ENCODE results near the gene SCN2B.

SCN2B gene

DNA sequence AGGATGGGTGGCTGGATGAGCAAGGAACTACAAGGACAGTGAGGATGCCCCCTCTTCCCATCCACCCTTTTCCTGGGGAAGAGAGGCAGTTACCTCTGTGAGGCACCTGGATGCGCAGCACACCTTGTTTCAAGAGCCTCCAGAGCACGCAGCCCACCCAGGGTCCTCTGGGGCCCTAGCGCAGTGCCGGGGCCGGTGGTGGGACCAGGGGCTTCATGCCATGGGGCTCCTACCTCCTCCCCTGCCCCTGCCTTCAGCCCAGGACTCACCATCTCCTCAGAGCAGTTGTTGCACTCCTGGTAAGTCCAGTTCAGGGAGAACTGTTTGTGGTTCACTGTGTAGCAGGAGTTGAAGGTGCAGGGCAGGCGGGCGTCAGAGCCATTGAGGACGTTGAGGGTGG is 8.1 kb downstream of the SCN2B start:
- TF ChIP-seq SPI1 (IDR thresholded peaks at IDR 0.05; ENCODE audit: low read depth, low read length) = no peak
- TF ChIP-seq TAF1 (IDR thresholded peaks at IDR 0.05; ENCODE audit: low read depth, low read length) = no peak
- TF ChIP-seq PAX5 (IDR thresholded peaks at IDR 0.05; ENCODE audit: insufficient read depth, low read length, severe bottlenecking) = no peak
- no peak for TF ChIP-seq POU2F2 (IDR thresholded peaks at IDR 0.05; ENCODE audit: low read depth, low read length)
- TF ChIP-seq POLR2AphosphoS5 (IDR thresholded peaks at IDR 0.05; ENCODE audit: low read depth, low read length) = no peak
- DNase-seq (ENCODE audit: insufficient read length, low spot score) (no peak), FAIRE-seq (no peak)

DNA sequence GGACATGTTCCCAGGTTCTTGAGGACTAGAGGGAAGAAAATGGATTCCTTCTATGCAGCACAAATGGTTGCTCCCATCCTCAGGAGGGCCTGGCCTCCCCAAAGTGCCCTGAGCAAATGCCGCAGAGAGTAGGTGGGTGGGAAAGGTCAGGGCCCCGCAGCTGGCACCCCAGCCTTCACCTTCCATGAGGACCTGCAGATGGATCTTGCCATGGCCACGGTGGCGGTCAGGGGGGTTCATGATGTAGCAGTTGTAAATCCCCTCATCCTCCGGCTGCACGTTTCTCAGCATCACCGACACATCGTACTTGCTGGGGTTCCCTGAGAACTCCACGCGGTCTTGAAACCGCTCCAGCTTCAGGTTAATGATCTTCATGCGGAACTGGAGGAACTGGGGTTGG is 8.5 kb downstream of the SCN2B start:
- DNase-seq (ENCODE audit: insufficient read length, low spot score) (no peak), FAIRE-seq (no peak)
- TF ChIP-seq SPI1 (IDR thresholded peaks at IDR 0.05; ENCODE audit: low read depth, low read length) = no peak
- no peak for TF ChIP-seq POLR2A (IDR thresholded peaks at IDR 0.05; ENCODE audit: low read depth, low read length)

GRCh38 chr11:118167253-118167652 is 9.2 kb downstream of the SCN2B start:
- no peak for DNase-seq (ENCODE audit: insufficient read length, low spot score)
- TF ChIP-seq SPI1 (IDR thresholded peaks at IDR 0.05; ENCODE audit: low read depth, low read length) = no peak
- TF ChIP-seq PAX5 (IDR thresholded peaks at IDR 0.05; ENCODE audit: insufficient read depth, low read length, severe bottlenecking) = no peak
- TF ChIP-seq TAF1 (IDR thresholded peaks at IDR 0.05; ENCODE audit: low read depth, low read length) = no peak
- no peak for TF ChIP-seq POU2F2 (IDR thresholded peaks at IDR 0.05; ENCODE audit: low read depth, low read length)
- no peak for TF ChIP-seq POLR2AphosphoS5 (IDR thresholded peaks at IDR 0.05; ENCODE audit: low read depth, low read length)
- no peak for TF ChIP-seq POLR2A (IDR thresholded peaks at IDR 0.05; ENCODE audit: low read depth, low read length)
- FAIRE-seq = no peak

GRCh38 chr11:118166641-118167040 is 9.8 kb downstream of the SCN2B start:
- no peak for TF ChIP-seq SPI1 (IDR thresholded peaks at IDR 0.05; ENCODE audit: low read depth, low read length)
- no peak for TF ChIP-seq POU2F2 (IDR thresholded peaks at IDR 0.05; ENCODE audit: low read depth, low read length)
- TF ChIP-seq POLR2AphosphoS5 (IDR thresholded peaks at IDR 0.05; ENCODE audit: low read depth, low read length) = no peak
- no peak for TF ChIP-seq POLR2A (IDR thresholded peaks at IDR 0.05; ENCODE audit: low read depth, low read length)
- TF ChIP-seq TAF1 (IDR thresholded peaks at IDR 0.05; ENCODE audit: low read depth, low read length) = no peak
- no peak for TF ChIP-seq PAX5 (IDR thresholded peaks at IDR 0.05; ENCODE audit: insufficient read depth, low read length, severe bottlenecking)
- DNase-seq (ENCODE audit: insufficient read length, low spot score) (no peak), FAIRE-seq (no peak)

DNA sequence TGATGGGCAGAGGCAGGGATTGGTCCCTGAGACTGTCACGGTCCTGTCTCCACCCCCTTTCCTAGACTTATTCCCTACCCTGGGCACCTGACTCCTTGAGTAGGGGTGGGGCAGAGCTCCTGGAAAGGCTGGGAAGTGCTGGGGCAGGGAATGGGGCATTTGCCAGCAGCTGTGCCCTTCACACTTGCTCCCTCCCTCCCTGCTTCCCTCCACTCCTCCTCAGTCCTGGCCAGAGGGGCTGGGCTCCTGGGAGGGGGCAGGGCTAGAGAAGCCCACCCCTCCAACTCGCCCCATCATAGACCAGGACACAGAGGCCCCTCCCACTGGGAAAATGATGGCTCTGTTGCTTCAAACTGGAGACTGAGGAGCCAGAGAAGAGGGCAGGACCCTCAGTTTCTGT is 11.6 kb downstream of the SCN2B start:
- DNase-seq (ENCODE audit: insufficient read length, low spot score) (no peak), FAIRE-seq (no peak)
- TF ChIP-seq POLR2A (IDR thresholded peaks at IDR 0.05; ENCODE audit: low read depth, low read length) (no peak), PAX5 (IDR thresholded peaks at IDR 0.05; ENCODE audit: insufficient read depth, low read length, severe bottlenecking) (no peak), POU2F2 (IDR thresholded peaks at IDR 0.05; ENCODE audit: low read depth, low read length) (no peak), SPI1 (IDR thresholded peaks at IDR 0.05; ENCODE audit: low read depth, low read length) (no peak), POLR2AphosphoS5 (IDR thresholded peaks at IDR 0.05; ENCODE audit: low read depth, low read length) (no peak)

GRCh38 chr11:118163494-118163893 is 12.9 kb downstream of the SCN2B start:
- DNase-seq (ENCODE audit: insufficient read length, low spot score) = no peak
- TF ChIP-seq POLR2AphosphoS5 (IDR thresholded peaks at IDR 0.05; ENCODE audit: low read depth, low read length) (no peak), POU2F2 (IDR thresholded peaks at IDR 0.05; ENCODE audit: low read depth, low read length) (no peak), PAX5 (IDR thresholded peaks at IDR 0.05; ENCODE audit: insufficient read depth, low read length, severe bottlenecking) (no peak)
- FAIRE-seq = no peak

- FAIRE-seq (no peak), DNase-seq (ENCODE audit: insufficient read length, low spot score) (no peak)
- TF ChIP-seq PAX5 (IDR thresholded peaks at IDR 0.05; ENCODE audit: insufficient read depth, low read length, severe bottlenecking) = no peak
- no peak for TF ChIP-seq POU2F2 (IDR thresholded peaks at IDR 0.05; ENCODE audit: low read depth, low read length)
- TF ChIP-seq POLR2AphosphoS5 (IDR thresholded peaks at IDR 0.05; ENCODE audit: low read depth, low read length) = no peak
- TF ChIP-seq SPI1 (IDR thresholded peaks at IDR 0.05; ENCODE audit: low read depth, low read length) = no peak
- TF ChIP-seq TAF1 (IDR thresholded peaks at IDR 0.05; ENCODE audit: low read depth, low read length) = no peak
- TF ChIP-seq POLR2A (IDR thresholded peaks at IDR 0.05; ENCODE audit: low read depth, low read length) = no peak
These were observed 13.6 kb downstream of the SCN2B start for GRCh38 chr11:118162846-118163245.

GRCh38 chr11:118161786-118162185 is 14.7 kb downstream of the SCN2B start:
- TF ChIP-seq POLR2AphosphoS5 (IDR thresholded peaks at IDR 0.05; ENCODE audit: low read depth, low read length) = no peak
- no peak for TF ChIP-seq POU2F2 (IDR thresholded peaks at IDR 0.05; ENCODE audit: low read depth, low read length)
- no peak for TF ChIP-seq PAX5 (IDR thresholded peaks at IDR 0.05; ENCODE audit: insufficient read depth, low read length, severe bottlenecking)
- DNase-seq (ENCODE audit: insufficient read length, low spot score) (no peak), FAIRE-seq (no peak)

DNA sequence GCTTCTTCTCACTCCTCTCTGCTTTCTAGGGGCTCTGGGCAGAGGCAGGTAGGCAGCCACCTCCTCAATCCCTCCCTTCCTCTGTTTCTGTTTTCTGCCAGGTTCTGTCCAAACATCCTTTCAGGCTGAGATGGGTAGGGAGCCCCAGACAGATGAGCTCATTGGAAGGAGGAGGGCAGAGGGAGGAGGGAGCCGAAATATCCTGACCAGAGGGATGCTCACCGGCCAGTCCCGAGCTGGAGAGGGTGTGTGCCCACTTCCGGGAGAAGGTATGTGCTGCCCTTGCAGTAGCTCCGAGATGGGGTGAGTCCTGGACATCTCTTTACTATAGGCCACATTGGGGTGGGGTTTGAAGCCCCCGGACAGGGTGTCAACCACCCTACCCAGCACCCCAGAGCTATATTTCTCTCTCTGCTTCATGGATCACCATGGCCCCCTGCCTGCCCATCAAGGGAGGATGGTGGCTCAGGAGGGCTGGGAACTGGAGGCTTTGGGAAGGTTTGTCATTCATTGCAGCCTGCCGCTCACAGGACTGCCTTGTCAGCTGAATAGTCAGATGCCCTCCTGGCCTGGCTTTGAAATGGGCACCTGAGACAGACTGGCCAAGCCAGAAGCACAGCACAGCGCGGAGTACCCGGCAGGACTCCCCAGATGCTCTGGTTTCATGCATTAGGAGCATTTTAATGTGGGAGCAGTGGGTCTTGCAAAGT is 19.1 kb downstream of the SCN2B start:
- DNase-seq (ENCODE audit: insufficient read length, low spot score) = no peak
- TF ChIP-seq POU2F2 (IDR thresholded peaks at IDR 0.05; ENCODE audit: low read depth, low read length) (no peak), POLR2A (IDR thresholded peaks at IDR 0.05; ENCODE audit: low read depth, low read length) (no peak), PAX5 (IDR thresholded peaks at IDR 0.05; ENCODE audit: insufficient read depth, low read length, severe bottlenecking) (no peak), TAF1 (IDR thresholded peaks at IDR 0.05; ENCODE audit: low read depth, low read length) (no peak), SPI1 (IDR thresholded peaks at IDR 0.05; ENCODE audit: low read depth, low read length) (no peak), POLR2AphosphoS5 (IDR thresholded peaks at IDR 0.05; ENCODE audit: low read depth, low read length) (no peak)
- no peak for FAIRE-seq

GRCh38 chr11:118156531-118157185 is 19.8 kb downstream of the SCN2B start:
- FAIRE-seq = no peak
- DNase-seq (ENCODE audit: insufficient read length, low spot score) = no peak
- TF ChIP-seq POLR2A (IDR thresholded peaks at IDR 0.05; ENCODE audit: low read depth, low read length) = no peak
